Stimulated activated CD4-positive, alpha-beta T cell treated with anti-CD3 and anti-CD28 coated beads, TNF-alpha, amount 100 ng/mL, for 4 hours (primary cell): Measurements from ENCODE around the gene TPCN2.

Experiments used
- DNase-seq, 3 experiments: peaks; one replicate each; pipeline ENCODE4 v3.0.0-alpha.2; 2020; ENCODE audit warnings: low read depth in 3 of 3

TPCN2 gene

DNA sequence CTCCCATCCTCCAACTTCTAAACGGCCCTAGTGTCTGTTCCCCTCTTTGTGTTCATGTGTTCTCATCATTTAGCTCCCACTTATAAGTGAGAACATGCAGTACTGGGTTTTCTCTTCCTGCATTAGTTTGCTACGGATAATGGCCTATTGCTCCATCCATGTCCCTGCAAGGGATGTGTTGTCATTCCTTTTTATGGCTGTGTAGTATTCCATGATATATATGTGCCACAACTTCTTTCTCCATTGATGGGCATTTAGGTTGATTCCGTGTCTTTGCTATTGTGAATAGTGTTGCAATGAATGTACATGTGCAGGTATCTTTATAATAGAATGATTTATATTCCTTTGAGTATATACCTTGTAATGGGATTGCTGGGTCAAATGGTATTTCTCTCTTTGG, 101.4 kb downstream of the TPCN2 start:
- no peak for DNase-seq

DNA sequence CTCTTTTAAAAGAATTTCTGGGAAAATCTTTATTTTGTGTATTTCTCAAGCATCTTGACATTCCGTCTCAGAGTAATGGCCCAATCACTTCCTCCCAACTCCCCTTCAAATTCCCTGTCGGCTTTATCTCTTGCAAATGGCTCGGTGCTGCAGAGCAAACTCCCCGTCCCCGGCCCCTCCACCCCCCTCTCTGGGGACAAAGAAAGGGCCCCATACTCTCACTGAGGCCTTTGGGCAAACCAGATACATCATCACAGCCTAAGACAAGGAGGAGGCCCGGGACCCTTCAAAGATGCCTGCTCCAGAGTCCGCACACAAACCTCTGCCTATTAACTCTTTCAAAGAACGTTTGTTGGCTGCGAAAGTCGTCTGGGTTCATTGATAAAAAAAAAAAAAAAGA, 103.1 kb downstream of the TPCN2 start:
- DNase-seq = no peak

GRCh38 chr11:69152733-69153421, 104.1 kb downstream of the TPCN2 start:
- DNase-seq = no peak

- no peak for DNase-seq
Observed at GRCh38 chr11:69153661-69154060, 104.9 kb downstream of the TPCN2 start.

GRCh38 chr11:69154211-69154913, 105.6 kb downstream of the TPCN2 start:
- DNase-seq = no peak

- DNase-seq = no peak
Observed at GRCh38 chr11:69154938-69155301, 106.2 kb downstream of the TPCN2 start.

- DNase-seq = no peak
Observed at GRCh38 chr11:69155302-69156234, 106.8 kb downstream of the TPCN2 start, which contains the start of gene SMIM38. TSS of gene SMIM38 (plus strand) at chr11:69155935. CDS start at chr11:69157847, 1,912 bp downstream.

DNA sequence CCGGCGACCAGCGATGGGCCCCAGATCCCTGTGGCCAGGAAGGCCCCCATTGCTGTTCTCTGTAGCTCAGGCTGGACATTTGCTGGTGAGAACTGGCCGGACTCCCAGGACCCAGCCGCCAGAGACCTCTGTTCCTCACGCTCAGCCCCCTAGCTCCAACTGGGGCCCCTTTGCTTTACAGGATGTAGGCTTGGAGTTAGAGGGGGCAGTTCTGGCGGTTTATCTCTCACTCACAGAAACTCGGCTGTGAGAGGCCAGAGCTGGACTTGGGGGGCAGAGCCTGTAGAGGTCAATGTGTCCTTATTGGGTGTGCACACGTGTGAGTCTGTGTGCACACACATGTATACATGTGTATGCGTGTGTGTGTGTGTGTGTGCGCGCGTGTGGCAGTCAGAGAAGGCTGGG, 107.5 kb downstream of the TPCN2 start:
- no peak for DNase-seq

DNA sequence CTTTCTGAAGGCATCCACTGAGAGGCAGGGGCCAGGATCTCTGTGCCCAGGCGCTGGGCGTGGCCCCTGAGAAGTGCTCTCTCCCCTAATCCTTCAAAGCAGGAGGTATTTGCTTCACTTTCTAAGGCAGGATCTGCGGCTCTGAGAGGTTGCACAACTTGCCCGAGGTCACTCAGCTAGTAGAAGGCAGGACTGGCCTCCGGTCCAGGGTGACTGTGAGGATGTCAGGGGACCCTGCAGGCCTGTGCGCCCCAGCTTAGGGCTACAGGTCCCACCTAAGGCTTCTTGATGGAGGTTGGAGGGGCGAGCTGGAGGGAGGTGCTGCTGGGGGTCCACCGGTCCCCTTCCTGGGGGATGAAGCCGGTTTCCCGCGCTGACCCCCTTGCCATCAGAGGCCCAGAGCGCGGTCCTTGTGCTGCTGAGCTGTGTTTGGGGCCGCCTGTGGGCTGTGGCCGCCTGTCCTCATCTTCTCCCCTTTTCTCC, 108.0 kb downstream of the TPCN2 start:
- DNase-seq = no peak

DNA sequence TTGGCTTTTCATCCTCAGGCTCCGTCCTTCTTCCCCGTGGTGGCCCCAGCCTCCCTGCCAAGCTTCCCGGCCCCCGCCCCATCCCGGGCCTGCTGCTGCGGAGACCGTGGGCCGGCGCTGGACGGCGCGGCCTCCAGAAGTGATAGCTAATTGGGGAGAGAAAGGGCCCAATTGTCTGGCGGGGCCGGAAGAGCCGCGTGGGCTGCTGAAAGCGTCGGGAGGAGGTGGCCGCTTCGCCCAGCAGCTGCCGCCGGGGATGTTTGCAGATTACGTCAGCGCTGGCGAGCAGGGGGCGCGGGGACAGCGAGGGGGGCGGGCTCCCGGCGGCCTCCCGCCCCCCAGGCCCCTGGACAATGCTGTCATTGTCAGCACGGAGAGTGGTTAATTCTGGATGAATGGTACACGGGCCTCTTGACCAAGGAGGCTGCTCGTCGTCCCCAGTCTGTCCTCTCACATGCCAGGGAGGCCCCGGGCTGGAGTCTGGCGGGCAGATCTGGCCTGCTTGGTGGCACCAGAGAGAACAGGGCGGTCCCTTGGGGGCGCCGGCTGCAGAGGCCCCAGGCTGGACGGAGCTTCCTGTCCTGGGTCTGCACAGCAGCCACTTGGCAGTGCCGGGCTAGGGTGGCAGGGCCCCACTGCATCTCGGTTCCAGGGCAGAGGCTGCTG, 108.6 kb downstream of the TPCN2 start:
- no peak for DNase-seq

GRCh38 chr11:69157822-69158231, 109.1 kb downstream of the TPCN2 start:
- DNase-seq = no peak

GRCh38 chr11:69158301-69159149, 109.8 kb downstream of the TPCN2 start:
- no peak for DNase-seq

DNA sequence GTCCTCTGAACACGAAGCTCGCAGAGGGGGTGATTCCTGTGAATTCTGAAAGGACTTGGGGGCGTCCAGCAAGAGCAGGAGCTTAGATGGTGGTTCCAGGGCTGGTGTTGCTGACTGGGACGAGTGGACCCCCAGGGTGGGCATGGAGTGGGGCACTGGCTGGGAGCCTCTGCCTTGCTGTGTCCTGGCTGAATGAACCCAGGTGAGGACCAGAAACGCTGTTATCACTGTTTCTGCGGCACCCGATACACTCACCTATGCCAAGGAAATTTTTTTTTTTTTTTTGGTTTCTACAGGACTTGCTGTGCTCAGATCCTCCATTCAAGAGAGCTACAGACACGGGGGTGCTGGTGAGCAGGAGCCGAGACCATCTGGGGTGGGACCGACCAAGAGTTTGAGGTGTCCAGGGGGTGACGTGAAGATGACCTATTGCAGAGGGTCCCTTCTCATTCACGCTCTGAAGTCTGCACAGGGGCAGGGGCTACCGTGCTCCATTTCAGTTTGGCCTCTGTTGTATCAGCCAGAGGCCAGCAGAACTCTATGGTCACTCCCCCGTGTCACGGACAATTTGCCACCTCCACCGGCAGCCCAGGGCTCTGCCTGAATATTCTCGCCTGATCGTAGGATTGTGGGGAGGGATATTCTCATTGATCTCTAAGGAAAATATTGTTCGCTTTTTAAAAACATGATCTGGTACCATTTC, 110.6 kb downstream of the TPCN2 start:
- DNase-seq = no peak

- no peak for DNase-seq
Observed at GRCh38 chr11:69160296-69161116, 111.8 kb downstream of the TPCN2 start.

DNA sequence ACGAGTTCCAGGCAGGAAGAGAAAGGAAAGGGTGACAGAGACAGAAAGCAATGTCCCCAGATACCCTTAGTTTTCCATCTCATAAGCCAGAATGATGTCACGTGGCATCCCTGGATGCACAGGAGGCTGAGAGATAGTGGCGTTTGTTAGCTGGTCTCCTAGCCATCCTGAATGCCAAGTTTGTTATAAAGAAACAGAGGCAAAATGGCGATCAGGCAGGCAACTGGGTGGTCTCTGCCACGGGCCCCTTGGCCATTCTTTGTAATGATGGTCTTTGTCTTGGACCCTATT, 112.3 kb downstream of the TPCN2 start:
- DNase-seq = no peak

DNA sequence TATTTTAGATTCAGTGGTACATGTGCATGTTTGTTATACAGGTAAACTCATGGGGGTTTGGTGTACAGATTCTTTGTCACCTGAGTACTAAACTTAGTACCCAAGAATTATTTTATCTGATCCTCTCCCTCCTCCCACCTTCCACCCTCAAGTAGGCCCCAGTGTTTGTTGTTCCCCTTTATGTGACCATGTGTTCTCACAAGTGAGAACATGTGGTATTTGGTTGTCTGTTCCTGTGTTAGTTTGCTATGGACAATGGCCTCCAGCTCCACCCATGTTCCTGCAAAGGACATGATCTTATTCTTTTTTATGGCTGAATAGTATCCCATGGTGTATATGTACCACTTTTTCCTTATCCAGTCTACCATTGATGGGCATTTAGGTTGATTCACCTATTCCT, 113.8 kb downstream of the TPCN2 start:
- DNase-seq = no peak

GRCh38 chr11:69163842-69164241, 115.1 kb downstream of the TPCN2 start:
- no peak for DNase-seq

GRCh38 chr11:69164824-69165223, 116.1 kb downstream of the TPCN2 start:
- DNase-seq = no peak

GRCh38 chr11:69165775-69166174, 117.0 kb downstream of the TPCN2 start:
- DNase-seq = no peak
